ENCODE results near the gene MYOD1.

The MYOD1 gene

DNA sequence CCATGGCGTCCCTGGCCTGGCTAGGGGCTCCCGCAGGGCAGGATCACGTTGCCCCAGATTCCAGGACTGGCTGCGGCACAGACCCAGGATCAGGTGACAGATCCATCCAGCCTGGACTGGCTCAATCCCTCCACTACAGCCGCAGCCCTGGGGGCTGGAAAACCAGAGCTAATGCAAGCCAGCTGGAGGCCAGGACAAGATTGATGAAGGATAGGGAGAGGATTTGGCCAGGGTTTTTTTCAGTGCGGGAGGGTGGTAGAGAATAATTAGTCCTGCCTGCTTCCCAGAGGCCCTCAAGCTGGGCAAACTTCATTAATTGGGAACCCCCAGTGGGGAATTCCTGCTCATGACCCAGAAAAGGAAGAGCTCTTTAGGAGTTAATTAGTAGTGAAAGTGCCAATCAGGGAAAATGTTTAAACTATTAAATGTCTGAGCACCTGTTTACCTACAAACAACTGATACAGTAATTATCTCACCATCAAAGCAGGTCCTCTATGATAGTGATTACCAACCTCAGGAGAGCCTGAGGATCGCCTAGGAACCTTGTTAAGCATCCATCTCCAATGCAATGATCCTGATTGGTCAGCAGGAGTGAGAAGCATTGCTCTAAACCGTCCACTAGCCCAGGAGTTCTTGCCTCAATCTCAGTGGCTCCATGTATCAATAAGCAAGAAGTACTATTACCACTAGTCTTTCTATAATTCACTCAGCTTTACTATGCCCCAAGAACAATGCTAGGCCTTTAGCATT, 33.0 kb upstream of the MYOD1 start:
- DNase-seq (ENCODE audit: low spot score): no peak
- in situ Hi-C loops (cut with MboI; ENCODE audit: low sequenced_read_pairs, unreplicated experiment): no loop called here
- TF ChIP-seq, protein P1, sequence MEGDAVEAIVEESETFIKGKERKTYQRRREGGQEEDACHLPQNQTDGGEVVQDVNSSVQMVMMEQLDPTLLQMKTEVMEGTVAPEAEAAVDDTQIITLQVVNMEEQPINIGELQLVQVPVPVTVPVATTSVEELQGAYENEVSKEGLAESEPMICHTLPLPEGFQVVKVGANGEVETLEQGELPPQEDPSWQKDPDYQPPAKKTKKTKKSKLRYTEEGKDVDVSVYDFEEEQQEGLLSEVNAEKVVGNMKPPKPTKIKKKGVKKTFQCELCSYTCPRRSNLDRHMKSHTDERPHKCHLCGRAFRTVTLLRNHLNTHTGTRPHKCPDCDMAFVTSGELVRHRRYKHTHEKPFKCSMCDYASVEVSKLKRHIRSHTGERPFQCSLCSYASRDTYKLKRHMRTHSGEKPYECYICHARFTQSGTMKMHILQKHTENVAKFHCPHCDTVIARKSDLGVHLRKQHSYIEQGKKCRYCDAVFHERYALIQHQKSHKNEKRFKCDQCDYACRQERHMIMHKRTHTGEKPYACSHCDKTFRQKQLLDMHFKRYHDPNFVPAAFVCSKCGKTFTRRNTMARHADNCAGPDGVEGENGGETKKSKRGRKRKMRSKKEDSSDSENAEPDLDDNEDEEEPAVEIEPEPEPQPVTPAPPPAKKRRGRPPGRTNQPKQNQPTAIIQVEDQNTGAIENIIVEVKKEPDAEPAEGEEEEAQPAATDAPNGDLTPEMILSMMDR (IDR thresholded peaks at IDR 0.05; ENCODE audit: borderline replicate concordance, control extremely low read depth, extremely low read depth, insufficient read depth, missing control alignments): no peak

DNA sequence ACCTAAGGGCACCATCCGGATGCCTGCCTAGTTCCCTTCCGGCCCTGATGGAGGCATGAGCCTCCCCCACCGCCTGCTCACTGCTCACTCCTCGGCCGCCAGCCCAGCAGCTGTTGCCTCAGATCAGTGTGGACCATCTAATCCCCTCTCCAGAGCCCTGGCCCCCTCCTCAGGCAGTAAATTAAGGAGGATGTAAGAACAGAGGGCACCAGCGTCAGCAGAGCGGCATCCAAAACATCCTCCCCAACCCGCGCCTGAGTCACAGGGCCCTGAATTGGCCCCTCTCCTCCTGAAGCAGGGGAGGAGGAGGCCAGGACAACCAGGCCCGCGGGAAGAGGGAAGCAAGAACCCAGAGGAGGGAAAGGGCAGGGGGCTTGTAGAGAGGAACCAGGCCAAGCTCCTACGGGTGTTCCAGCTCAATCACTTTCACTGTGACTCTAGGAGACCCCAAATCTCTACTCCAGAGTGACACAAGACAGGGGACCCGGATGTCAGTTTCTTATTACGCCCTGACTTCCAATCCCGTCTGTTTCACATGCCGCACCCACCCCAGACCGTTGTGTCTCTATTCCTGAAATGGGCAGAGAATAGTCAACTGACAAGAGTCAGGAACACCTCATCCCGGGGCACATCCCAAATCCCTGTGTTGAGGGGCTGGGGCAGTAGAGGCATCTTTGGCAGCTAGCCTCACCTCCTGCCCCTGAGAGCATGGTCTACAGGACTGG, 31.3 kb upstream of the MYOD1 start:
- TF ChIP-seq, protein P1 (IDR thresholded peaks at IDR 0.05; ENCODE audit: borderline replicate concordance, control extremely low read depth, extremely low read depth, insufficient read depth, missing control alignments): no peak
- no peak for DNase-seq (ENCODE audit: low spot score)
- in situ Hi-C loops (cut with MboI; ENCODE audit: low sequenced_read_pairs, unreplicated experiment): no loop called here

DNA sequence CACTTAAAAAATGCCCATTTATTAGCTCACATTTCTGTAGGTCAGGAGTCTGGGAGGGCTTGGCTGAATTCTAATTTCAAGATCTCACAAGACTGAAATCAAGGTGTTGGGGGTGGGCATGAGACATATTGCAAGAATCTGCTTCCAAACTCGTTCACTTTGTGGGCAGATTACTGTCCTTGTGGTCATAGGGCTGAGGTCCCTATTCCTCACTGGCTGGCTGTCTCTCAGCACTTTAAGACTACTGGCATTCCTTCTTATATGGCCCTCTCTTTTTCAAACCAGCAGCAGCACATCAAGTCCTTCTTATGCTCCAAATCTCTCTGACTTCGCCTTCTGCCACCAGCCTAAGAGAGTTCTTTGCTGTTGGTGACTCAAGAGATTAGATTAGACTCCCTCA, 27.8 kb upstream of the MYOD1 start:
- TF ChIP-seq, protein P1 (IDR thresholded peaks at IDR 0.05; ENCODE audit: borderline replicate concordance, control extremely low read depth, extremely low read depth, insufficient read depth, missing control alignments): no peak
- DNase-seq (ENCODE audit: low spot score): no peak
- in situ Hi-C loops (cut with MboI; ENCODE audit: low sequenced_read_pairs, unreplicated experiment): no loop called here

DNA sequence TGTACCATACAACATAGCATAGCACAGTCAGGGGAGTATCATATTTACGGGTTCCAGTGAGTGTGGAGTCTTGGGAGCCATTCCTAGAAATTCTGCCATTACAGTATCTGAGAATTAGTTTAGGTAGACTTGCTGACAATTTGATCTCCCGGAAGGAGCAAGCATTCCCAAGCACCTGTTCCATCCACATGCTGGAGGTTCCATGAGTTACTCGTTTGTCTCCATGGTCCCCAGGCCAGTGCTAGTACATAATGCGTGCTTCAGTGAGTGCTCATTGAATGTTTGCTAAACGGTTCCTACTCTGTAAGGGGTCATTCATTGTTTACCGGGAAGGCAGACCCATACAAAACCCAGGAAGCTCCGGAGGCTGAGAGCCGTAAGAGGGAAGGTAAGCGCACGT, 27.4 kb upstream of the MYOD1 start:
- DNase-seq (ENCODE audit: low spot score): no peak
- TF ChIP-seq, protein P1 (IDR thresholded peaks at IDR 0.05; ENCODE audit: borderline replicate concordance, control extremely low read depth, extremely low read depth, insufficient read depth, missing control alignments): no peak
- in situ Hi-C loops (cut with MboI; ENCODE audit: low sequenced_read_pairs, unreplicated experiment): no loop called here

DNA sequence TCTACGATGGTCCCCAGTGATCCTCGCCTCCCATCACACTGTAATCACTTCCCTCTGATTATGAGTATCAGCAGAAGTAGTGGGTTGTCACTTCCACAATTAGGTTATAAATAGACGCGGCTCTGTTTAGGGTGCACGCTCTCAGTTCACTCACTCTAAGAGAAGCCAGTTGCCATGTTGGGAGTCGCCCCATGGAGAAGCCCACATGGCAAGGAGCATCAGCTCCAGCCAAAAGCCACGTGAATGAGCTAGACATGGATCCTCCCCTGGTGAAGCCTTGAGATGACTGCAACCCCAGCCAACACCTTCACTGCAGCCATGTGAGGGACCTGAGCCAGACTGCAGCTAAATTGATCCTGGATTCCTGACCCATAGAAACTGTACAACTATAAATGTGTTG, 26.4 kb upstream of the MYOD1 start:
- TF ChIP-seq, protein P1 (IDR thresholded peaks at IDR 0.05; ENCODE audit: borderline replicate concordance, control extremely low read depth, extremely low read depth, insufficient read depth, missing control alignments): no peak
- DNase-seq (ENCODE audit: low spot score): no peak
- in situ Hi-C loops (cut with MboI; ENCODE audit: low sequenced_read_pairs, unreplicated experiment): no loop called here

DNA sequence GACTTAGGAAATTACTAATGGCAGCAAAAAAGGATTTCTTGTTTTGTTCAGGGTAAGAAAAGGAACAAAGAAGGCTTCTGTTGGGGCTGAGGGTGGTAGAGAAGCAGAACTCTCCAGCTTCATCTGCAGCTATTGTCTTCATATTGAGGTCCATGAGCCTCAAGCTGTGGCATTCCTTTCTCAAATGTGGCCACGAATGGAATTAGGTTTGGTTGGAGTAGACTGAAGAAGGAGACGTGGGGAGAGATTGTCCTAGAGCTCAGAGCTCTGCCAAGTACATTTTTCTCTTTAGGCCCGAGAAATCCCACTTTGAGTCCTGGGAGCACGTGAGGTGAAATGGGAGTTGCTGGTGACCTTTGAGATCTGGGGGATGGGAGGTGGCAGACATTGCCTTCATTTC, 25.8 kb upstream of the MYOD1 start:
- TF ChIP-seq, protein P1 (IDR thresholded peaks at IDR 0.05; ENCODE audit: borderline replicate concordance, control extremely low read depth, extremely low read depth, insufficient read depth, missing control alignments): no peak
- in situ Hi-C loops (cut with MboI; ENCODE audit: low sequenced_read_pairs, unreplicated experiment): no loop called here

More for the DNA sequence above, 25.8 kb upstream of the MYOD1 start:
- DNase-seq (ENCODE audit: low spot score): no peak

Measured in GM13976 (cell line).